Calu3 (cell line): ENCODE data around the gene FBXL4. TPM values are rescaled to one million over a fixed set of nuclear protein-coding genes. Genes with fewer than 3 reads are reported as not detected.

ENCODE experiments used
- BruUV-seq: library from RNA; stranded (reverse); fragments of 400-500 nt; replicated peaks from 2 replicates; lab custom pipeline; 2021; lab: Mats Ljungman, UMichigan
- CTCF ChIA-PET: fragments of 300-600 bp; sonication (Branson Sonifier 250); formaldehyde crosslinking; loops from one replicate; lab custom pipeline; 2022; ENCODE audit warnings: antibody characterized with exemption; lab: Charles Lee
- DNase-seq: peaks from one replicate; pipeline ENCODE4 v3.0.0; 2022
- H3K27ac Mint-ChIP-seq: one replicate; pipeline ENCODE4 v1.8.0; 2022; ENCODE audit warnings: mixed read lengths; ENCODE audit not compliant: unreplicated experiment
- H3K27me3 Mint-ChIP-seq: one replicate; pipeline ENCODE4 v1.8.0; 2022; ENCODE audit warnings: mixed read lengths; ENCODE audit not compliant: unreplicated experiment
- H3K36me3 Mint-ChIP-seq: one replicate; pipeline ENCODE4 v1.8.0; 2022; ENCODE audit warnings: mild to moderate bottlenecking, moderate library complexity, mixed read lengths; ENCODE audit not compliant: insufficient read depth, unreplicated experiment
- H3K4me1 Mint-ChIP-seq: one replicate; pipeline ENCODE4 v1.8.0; 2022; ENCODE audit warnings: mild to moderate bottlenecking, low read depth, mixed read lengths; ENCODE audit not compliant: unreplicated experiment
- H3K4me3 Mint-ChIP-seq: one replicate; pipeline ENCODE4 v1.8.0; 2022; ENCODE audit warnings: mild to moderate bottlenecking, low read depth, moderate library complexity, mixed read lengths; ENCODE audit not compliant: unreplicated experiment
- H3K9me3 Mint-ChIP-seq: one replicate; pipeline ENCODE4 v1.8.0; 2022; ENCODE audit warnings: low read depth, mixed read lengths; ENCODE audit not compliant: unreplicated experiment
- CTCF ChIP-seq: fragments of 200-600 bp; IDR thresholded peaks from one replicate; pipeline ENCODE4 v1.8.0; 2022; ENCODE audit warnings: antibody characterized with exemption; ENCODE audit not compliant: unreplicated experiment
- intact Hi-C: fragments of 100-400 bp; cut with micrococcal nuclease; formaldehyde crosslinking; loops from one replicate; pipeline ENCODE4 v1.10.0; 2022; ENCODE audit not compliant: unreplicated experiment
- total RNA-seq: library from RNA; stranded (reverse); gene quantifications from 2 replicates; pipeline ENCODE4 v1.2.3, GENCODE V29; 2022

The FBXL4 gene
- total RNA-seq, 1 experiment from 2014 or later = 13.1 TPM

- H3K36me3 Mint-ChIP-seq = peaks cover 13% of the 10 kb centered on the region
- intact Hi-C loops = loop anchor here (5.0 to 10.0 kb wide), 2 partner anchors 404 to 1774 kb away; no protein-coding TSS in a partner anchor
- BruUV-seq = no TSS peak
- peaks cover 93% of the 10 kb centered on the region for H3K27me3 Mint-ChIP-seq
- H3K27ac Mint-ChIP-seq = no peak overlapping the region
- no peak for TF ChIP-seq CTCF
- H3K4me1 Mint-ChIP-seq = peaks cover 20% of the 10 kb centered on the region
- H3K4me3 Mint-ChIP-seq = no peak overlapping the region
- CTCF ChIA-PET = no interaction called here
- no peaks in the 10 kb centered on the region for H3K9me3 Mint-ChIP-seq
- DNase-seq = no peak
Observed at GRCh38 chr6:98840996-98841513, 106.7 kb downstream of the FBXL4 start.

GRCh38 chr6:98840385-98840784 is 107.4 kb downstream of the FBXL4 start:
- Mint-ChIP-seq H3K27ac (no peak overlapping the region), H3K4me1 (peaks cover 20% of the 10 kb centered on the region), H3K4me3 (no peak overlapping the region), H3K9me3 (no peaks in the 10 kb centered on the region), H3K36me3 (peaks cover 13% of the 10 kb centered on the region), H3K27me3 (peaks cover 93% of the 10 kb centered on the region)
- no peak for TF ChIP-seq CTCF
- BruUV-seq = no TSS peak
- intact Hi-C loops = loop anchor here (5.0 to 10.0 kb wide), 2 partner anchors 404 to 1773 kb away; no protein-coding TSS in a partner anchor
- CTCF ChIA-PET = no interaction called here
- DNase-seq = no peak

GRCh38 chr6:98839781-98840361 is 107.9 kb downstream of the FBXL4 start:
- intact Hi-C loops = loop anchor here (1.0 to 10.0 kb wide), 5 partner anchors 71 to 1773 kb away; no protein-coding TSS in a partner anchor
- Mint-ChIP-seq H3K36me3 (peaks cover 9% of the 10 kb centered on the region), H3K27me3 (peaks cover 92% of the 10 kb centered on the region), H3K4me1 (peaks cover 20% of the 10 kb centered on the region), H3K9me3 (no peaks in the 10 kb centered on the region), H3K27ac (no peak overlapping the region), H3K4me3 (no peak overlapping the region)
- DNase-seq = no peak
- BruUV-seq = no TSS peak
- no peak for TF ChIP-seq CTCF
- CTCF ChIA-PET = no interaction called here

- no peak overlapping the region for H3K27ac Mint-ChIP-seq
- H3K4me3 Mint-ChIP-seq = no peak overlapping the region
- peaks cover 91% of the 10 kb centered on the region for H3K27me3 Mint-ChIP-seq
- no peak for DNase-seq
- no TSS peak for BruUV-seq
- TF ChIP-seq CTCF = no peak
- H3K36me3 Mint-ChIP-seq = peaks cover 18% of the 10 kb centered on the region
- intact Hi-C loops = loop anchor here (1.0 to 5.0 kb wide), 3 partner anchors 70 to 1132 kb away; no protein-coding TSS in a partner anchor
- peaks cover 20% of the 10 kb centered on the region for H3K4me1 Mint-ChIP-seq
- no peaks in the 10 kb centered on the region for H3K9me3 Mint-ChIP-seq
- CTCF ChIA-PET = no interaction called here
Observed at GRCh38 chr6:98838975-98839374, 108.8 kb downstream of the FBXL4 start.
